CD8-positive, alpha-beta memory T cell (primary cell): ENCODE data around the gene KLHL24. TPM values are rescaled to one million over a fixed set of nuclear protein-coding genes. Genes with fewer than 3 reads are reported as not detected.

ENCODE experiments used
- CTCF ChIA-PET: fragments of 350-600 bp; sonication (Branson Sonifier 250); formaldehyde crosslinking; loops from one replicate; lab custom pipeline; 2021; ENCODE audit warnings: antibody characterized with exemption; lab: Charles Lee
- POLR2A ChIA-PET: fragments of 350-600 bp; sonication (Branson Sonifier 250); formaldehyde crosslinking; loops from one replicate; lab custom pipeline; 2021; ENCODE audit warnings: antibody characterized with exemption; lab: Charles Lee
- DNase-seq, 5 donors: peaks; one replicate each; pipeline versions ENCODE4 v3.0.0 to v3.0.0-alpha.2; 2020 to 2022; ENCODE audit warnings: mixed read lengths in 1 of 5
- H3K27ac ChIP-seq: one replicate; pipeline ENCODE4 v1.7.0; 2013; ENCODE audit warnings: low read depth, mild to moderate bottlenecking, low read length, moderate library complexity
- H3K27me3 ChIP-seq: 2 replicates; pipeline ENCODE4 v1.7.0; 2013; ENCODE audit warnings: low read length, mild to moderate bottlenecking; ENCODE audit not compliant: insufficient read depth, poor library complexity, severe bottlenecking
- H3K36me3 ChIP-seq: 2 replicates; pipeline ENCODE4 v1.7.0; 2013; ENCODE audit warnings: mild to moderate bottlenecking, low read length, moderate library complexity; ENCODE audit not compliant: insufficient read depth
- H3K4me1 ChIP-seq: 2 replicates; pipeline ENCODE4 v1.7.0; 2013; ENCODE audit warnings: mild to moderate bottlenecking, low read length, moderate library complexity; ENCODE audit not compliant: insufficient read depth
- H3K4me3 ChIP-seq: 2 replicates; pipeline ENCODE4 v1.7.0; 2013; ENCODE audit warnings: mild to moderate bottlenecking, low read length
- H3K9me3 ChIP-seq: 2 replicates; pipeline ENCODE4 v1.7.0; 2013; ENCODE audit warnings: mild to moderate bottlenecking, low read length
- H3K27ac Mint-ChIP-seq, 8 donors: one replicate each; pipeline ENCODE4 v1.8.0; 2020 to 2021; ENCODE audit warnings: mixed read lengths in 8 of 8, mild to moderate bottlenecking in 6 of 8, inconsistent platforms in 3 of 8, moderate library complexity in 3 of 8
- H3K27me3 Mint-ChIP-seq, 2 donors: one replicate each; pipeline ENCODE4 v1.8.0; 2020 to 2021; ENCODE audit warnings: mixed read lengths in 2 of 2, mild to moderate bottlenecking in 1 of 2, moderate library complexity in 1 of 2
- H3K36me3 Mint-ChIP-seq, 3 donors: one replicate each; pipeline ENCODE4 v1.8.0; 2020 to 2021; ENCODE audit warnings: mixed read lengths in 3 of 3, inconsistent platforms in 1 of 3, mild to moderate bottlenecking in 1 of 3
- H3K4me1 Mint-ChIP-seq, 3 donors: one replicate each; pipeline ENCODE4 v1.8.0; 2020 to 2021; ENCODE audit warnings: mixed read lengths in 3 of 3, inconsistent platforms in 1 of 3, mild to moderate bottlenecking in 1 of 3
- H3K4me3 Mint-ChIP-seq, 7 donors: one replicate each; pipeline ENCODE4 v1.8.0; 2020 to 2021; ENCODE audit warnings: mixed read lengths in 7 of 7, mild to moderate bottlenecking in 6 of 7, moderate library complexity in 4 of 7, inconsistent platforms in 2 of 7
- H3K9me3 Mint-ChIP-seq, 5 donors: one replicate each; pipeline ENCODE4 v1.8.0; 2020 to 2022; ENCODE audit warnings: mixed read lengths in 5 of 5, mild to moderate bottlenecking in 3 of 5, moderate library complexity in 2 of 5, inconsistent platforms in 1 of 5
- polyA plus RNA-seq: library from polyadenylated mRNA; unstranded; fragments of 300-500 nt; fragmentation: Illumina TruSeq; gene quantifications from one replicate; pipeline ENCODE4 v1.2.3, GENCODE V29; 2021
- total RNA-seq, 2 experiments: library from RNA; stranded (reverse); gene quantifications; one replicate each; pipeline ENCODE4 v1.2.3, GENCODE V29; 2021

Gene KLHL24
- total and polyA plus RNA-seq, 3 experiments from 2014 or later = 13.4 to 44.9 (median 16.9) TPM

GRCh38 chr3:183650554-183650953 is 15.1 kb downstream of the KLHL24 start:
- Mint-ChIP-seq H3K4me3 (no peak overlapping the region), H3K4me1 (peaks cover 5 to 21% (median 8%) of the 10 kb centered on the region in 3 donors), H3K27ac (peak overlapping the region in 1 of 8 donors; percentile 15), H3K27me3 (no peaks in the 10 kb centered on the region), H3K9me3 (peaks cover 20 to 43% (median 41%) of the 10 kb centered on the region in 5 donors), H3K36me3 (peaks cover 34 to 67% (median 66%) of the 10 kb centered on the region in 3 donors)
- H3K9me3 ChIP-seq = peaks cover 22% of the 10 kb centered on the region
- no peaks in the 10 kb centered on the region for H3K4me1 ChIP-seq
- POLR2A ChIA-PET = no interaction called here
- CTCF ChIA-PET = no interaction called here
- H3K27me3 ChIP-seq = no peaks in the 10 kb centered on the region
- DNase-seq = no peak
- H3K36me3 ChIP-seq = peaks cover 17% of the 10 kb centered on the region
- no peak overlapping the region for H3K27ac ChIP-seq
- no peak overlapping the region for H3K4me3 ChIP-seq

DNA sequence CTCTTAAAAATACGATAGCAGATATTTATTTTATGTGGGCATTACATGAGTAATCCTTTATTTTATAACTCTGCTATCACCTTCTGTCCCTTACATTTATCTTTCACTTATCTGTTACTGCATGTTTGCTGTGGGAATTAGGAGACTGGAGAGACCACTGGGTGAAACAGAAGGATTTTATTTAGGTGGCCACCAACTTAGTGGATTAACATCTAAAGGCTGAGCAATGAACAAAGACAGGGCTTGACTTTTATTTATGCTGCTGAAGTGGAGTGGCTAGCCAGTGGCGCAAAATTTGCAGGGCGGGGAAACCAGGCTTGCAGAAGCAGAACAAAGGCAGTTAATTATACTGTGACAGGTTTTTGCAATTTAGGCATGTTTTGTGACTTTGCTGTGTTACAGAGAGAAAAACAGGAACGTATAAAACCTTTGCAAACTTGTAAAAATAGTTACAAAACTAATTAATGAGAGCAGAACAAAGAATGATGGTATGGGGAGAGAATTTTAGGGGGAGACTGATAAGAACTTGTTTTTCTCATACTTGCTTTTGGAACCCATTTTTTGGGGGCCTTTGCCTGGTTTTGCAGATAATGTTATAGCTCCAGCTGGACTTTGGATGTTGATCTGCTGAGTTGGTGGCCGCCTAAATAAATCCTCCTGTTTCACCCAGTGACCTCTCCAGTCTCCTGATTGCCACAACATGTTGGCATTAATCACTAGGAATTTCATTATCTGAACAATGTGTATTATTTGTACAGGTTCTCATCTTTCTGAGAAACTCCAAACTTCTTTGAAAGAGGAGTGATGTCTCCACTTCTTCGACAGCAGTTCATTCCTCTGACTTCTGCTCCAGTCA is 18.0 kb downstream of the KLHL24 start:
- CTCF ChIA-PET = no interaction called here
- DNase-seq = no peak
- Histone ChIP-seq H3K4me1 (no peaks in the 10 kb centered on the region), H3K4me3 (no peak overlapping the region), H3K9me3 (peaks cover 22% of the 10 kb centered on the region), H3K27ac (no peak overlapping the region), H3K27me3 (no peaks in the 10 kb centered on the region), H3K36me3 (peaks cover 17% of the 10 kb centered on the region)
- H3K36me3 Mint-ChIP-seq = peaks cover 41 to 74% (median 69%) of the 10 kb centered on the region in 3 donors
- no peak overlapping the region for H3K27ac Mint-ChIP-seq
- H3K9me3 Mint-ChIP-seq = peaks cover 24 to 50% (median 45%) of the 10 kb centered on the region in 5 donors
- H3K4me1 Mint-ChIP-seq = peaks cover 18 to 33% (median 19%) of the 10 kb centered on the region in 3 donors
- H3K4me3 Mint-ChIP-seq = no peak overlapping the region
- H3K27me3 Mint-ChIP-seq = no peaks in the 10 kb centered on the region
- POLR2A ChIA-PET = interaction anchor here (0.6 kb wide), 1 partner anchor 201 kb away, joined by 4 read pairs; no protein-coding TSS in a partner anchor

- H3K27me3 ChIP-seq = no peaks in the 10 kb centered on the region
- H3K9me3 ChIP-seq = peaks cover 22% of the 10 kb centered on the region
- Mint-ChIP-seq H3K4me1 (peaks cover 22 to 46% (median 23%) of the 10 kb centered on the region in 3 donors), H3K4me3 (no peak overlapping the region), H3K27ac (no peak overlapping the region), H3K27me3 (peaks cover 0 to under 1% of the 10 kb centered on the region in 2 donors), H3K9me3 (peaks cover 21 to 47% (median 44%) of the 10 kb centered on the region in 5 donors), H3K36me3 (peaks cover 42 to 72% (median 71%) of the 10 kb centered on the region in 3 donors)
- H3K4me1 ChIP-seq = no peaks in the 10 kb centered on the region
- POLR2A ChIA-PET = interaction anchor here (1.1 kb wide), 1 partner anchor 18 kb away, joined by 4 read pairs; no protein-coding TSS in a partner anchor
- H3K36me3 ChIP-seq = peaks cover 17% of the 10 kb centered on the region
- H3K4me3 ChIP-seq = no peak overlapping the region
- CTCF ChIA-PET = no interaction called here
- no peak for DNase-seq
- H3K27ac ChIP-seq = no peak overlapping the region
Measured at GRCh38 chr3:183654727-183655126, 19.3 kb downstream of the KLHL24 start.

- Histone ChIP-seq H3K9me3 (no peaks in the 10 kb centered on the region), H3K4me3 (no peak overlapping the region), H3K36me3 (peaks cover 8% of the 10 kb centered on the region), H3K27ac (no peak overlapping the region), H3K27me3 (no peaks in the 10 kb centered on the region), H3K4me1 (peaks cover 5% of the 10 kb centered on the region)
- Mint-ChIP-seq H3K36me3 (peaks cover 18 to 68% (median 33%) of the 10 kb centered on the region in 3 donors), H3K4me1 (peaks cover 24 to 55% (median 41%) of the 10 kb centered on the region in 3 donors), H3K4me3 (no peak overlapping the region), H3K27ac (no peak overlapping the region), H3K9me3 (peaks cover 0 to 2% (median 0%) of the 10 kb centered on the region in 5 donors), H3K27me3 (peaks cover 0 to 1% of the 10 kb centered on the region in 2 donors)
- no peak for DNase-seq
- POLR2A ChIA-PET = no interaction called here
- CTCF ChIA-PET = interaction anchor here (1.1 to 1.2 kb wide), 2 partner anchors 17 to 82 kb away, joined by 3 read pairs; no protein-coding TSS in a partner anchor
Measured at GRCh38 chr3:183662099-183662498, 26.7 kb downstream of the KLHL24 start.

GRCh38 chr3:183664913-183665381 is 29.5 kb downstream of the KLHL24 start:
- ChIA-PET CTCF (no interaction called here), POLR2A (no interaction called here)
- H3K27ac Mint-ChIP-seq = no peak overlapping the region
- peaks cover 5% of the 10 kb centered on the region for H3K4me1 ChIP-seq
- no peaks in the 10 kb centered on the region for H3K9me3 ChIP-seq
- DNase-seq = no peak
- no peak overlapping the region for H3K4me3 ChIP-seq
- H3K27me3 ChIP-seq = no peaks in the 10 kb centered on the region
- no peak overlapping the region for H3K27ac ChIP-seq
- H3K9me3 Mint-ChIP-seq = no peaks in the 10 kb centered on the region
- peaks cover 16 to 61% (median 21%) of the 10 kb centered on the region in 3 donors for H3K36me3 Mint-ChIP-seq
- H3K4me3 Mint-ChIP-seq = no peak overlapping the region
- H3K4me1 Mint-ChIP-seq = peaks cover 18 to 27% (median 26%) of the 10 kb centered on the region in 3 donors
- H3K36me3 ChIP-seq = peaks cover 18% of the 10 kb centered on the region
- H3K27me3 Mint-ChIP-seq = no peaks in the 10 kb centered on the region

GRCh38 chr3:183680061-183680460 is 44.6 kb downstream of the KLHL24 start:
- Histone ChIP-seq H3K27ac (no peak overlapping the region), H3K4me1 (no peaks in the 10 kb centered on the region), H3K27me3 (no peaks in the 10 kb centered on the region), H3K9me3 (no peaks in the 10 kb centered on the region), H3K36me3 (peaks cover 3% of the 10 kb centered on the region), H3K4me3 (no peak overlapping the region)
- H3K27ac Mint-ChIP-seq = no peak overlapping the region
- H3K27me3 Mint-ChIP-seq = peaks cover 0 to 2% of the 10 kb centered on the region in 2 donors
- ChIA-PET POLR2A (no interaction called here), CTCF (no interaction called here)
- peaks cover 0 to 53% (median 11%) of the 10 kb centered on the region in 3 donors for H3K36me3 Mint-ChIP-seq
- H3K4me3 Mint-ChIP-seq = no peak overlapping the region
- DNase-seq = no peak
- peaks cover 0 to 3% (median 0%) of the 10 kb centered on the region in 3 donors for H3K4me1 Mint-ChIP-seq
- no peaks in the 10 kb centered on the region for H3K9me3 Mint-ChIP-seq

DNA sequence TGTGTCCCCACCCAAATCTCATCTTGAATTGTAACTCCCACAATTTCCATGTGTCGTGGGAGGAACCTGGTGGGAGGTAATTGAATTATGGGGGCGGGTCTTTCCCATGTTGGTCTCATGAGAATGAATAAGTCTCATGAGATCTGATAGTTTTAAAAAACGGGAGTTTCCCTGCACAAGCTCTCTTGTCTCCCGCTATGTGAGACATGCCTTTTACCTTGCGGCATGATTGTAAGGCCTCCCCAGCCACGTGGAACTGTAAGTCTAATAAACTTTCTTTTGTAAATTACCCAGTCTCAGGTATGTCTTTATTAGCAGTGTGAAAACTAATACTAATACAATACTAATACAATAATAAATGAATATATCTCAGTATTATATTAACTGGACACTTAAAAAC is 52.3 kb downstream of the KLHL24 start:
- no peaks in the 10 kb centered on the region for H3K36me3 ChIP-seq
- peaks cover 0 to 4% (median under 1%) of the 10 kb centered on the region in 3 donors for H3K36me3 Mint-ChIP-seq
- H3K27me3 ChIP-seq = no peaks in the 10 kb centered on the region
- ChIA-PET CTCF (interaction anchor here (1.5 kb wide), 1 partner anchor 79 kb away, joined by 4 read pairs; no protein-coding TSS in a partner anchor), POLR2A (no interaction called here)
- H3K27ac ChIP-seq = no peak overlapping the region
- H3K4me3 ChIP-seq = no peak overlapping the region
- no peaks in the 10 kb centered on the region for H3K9me3 ChIP-seq
- no peak overlapping the region for H3K27ac Mint-ChIP-seq
- H3K4me1 Mint-ChIP-seq = no peaks in the 10 kb centered on the region
- no peaks in the 10 kb centered on the region for H3K9me3 Mint-ChIP-seq
- no peak for DNase-seq
- H3K4me1 ChIP-seq = no peaks in the 10 kb centered on the region
- H3K4me3 Mint-ChIP-seq = no peak overlapping the region
- H3K27me3 Mint-ChIP-seq = no peaks in the 10 kb centered on the region

- Mint-ChIP-seq H3K9me3 (no peaks in the 10 kb centered on the region), H3K27me3 (no peaks in the 10 kb centered on the region), H3K4me1 (no peaks in the 10 kb centered on the region), H3K4me3 (no peak overlapping the region), H3K36me3 (peaks cover 0 to 4% (median 0%) of the 10 kb centered on the region in 3 donors), H3K27ac (no peak overlapping the region)
- ChIA-PET CTCF (no interaction called here), POLR2A (interaction anchor here (0.7 kb wide), 1 partner anchor 548 kb away, joined by 3 read pairs; no protein-coding TSS in a partner anchor)
- no peak for DNase-seq
- Histone ChIP-seq H3K9me3 (no peaks in the 10 kb centered on the region), H3K4me3 (no peak overlapping the region), H3K27me3 (no peaks in the 10 kb centered on the region), H3K4me1 (no peaks in the 10 kb centered on the region), H3K36me3 (no peaks in the 10 kb centered on the region), H3K27ac (no peak overlapping the region)
Measured at GRCh38 chr3:183688874-183689273, 53.5 kb downstream of the KLHL24 start.
